ENCODE results near the gene SELENOM.

SELENOM gene

GRCh38 chr22:31107178-31107893 lies at the start of gene SELENOM:
TSS of gene SELENOM (minus strand) at chr22:31107568. CDS start at chr22:31107505, 63 bp downstream.
- peak; percentile 84 to 87 for DNase-seq (ENCODE audit: low read depth in 2 of 2)

- no peak for DNase-seq (ENCODE audit: low read depth in 2 of 2)
These were observed 48.1 kb upstream of the SELENOM start for GRCh38 chr22:31155422-31155821.

- DNase-seq (ENCODE audit: low read depth in 2 of 2): no peak
These were observed 47.6 kb upstream of the SELENOM start for GRCh38 chr22:31154975-31155374.

GRCh38 chr22:31153357-31153756 lies 46.0 kb upstream of the SELENOM start:
- DNase-seq (ENCODE audit: low read depth in 2 of 2): no peak

GRCh38 chr22:31151872-31152271 lies 44.5 kb upstream of the SELENOM start:
- DNase-seq (ENCODE audit: low read depth in 2 of 2): no peak

GRCh38 chr22:31150615-31151014 lies 43.2 kb upstream of the SELENOM start:
- no peak for DNase-seq (ENCODE audit: low read depth in 2 of 2)

- no peak for DNase-seq (ENCODE audit: low read depth in 2 of 2)
These were observed 41.7 kb upstream of the SELENOM start for GRCh38 chr22:31148953-31149627.

- DNase-seq (ENCODE audit: low read depth in 2 of 2): no peak
These were observed 41.1 kb upstream of the SELENOM start for GRCh38 chr22:31148488-31148887.

- DNase-seq (ENCODE audit: low read depth in 2 of 2): no peak
These were observed 36.9 kb upstream of the SELENOM start for GRCh38 chr22:31144223-31144622.

- DNase-seq (ENCODE audit: low read depth in 2 of 2): no peak
These were observed 36.2 kb upstream of the SELENOM start for GRCh38 chr22:31143537-31143936.

GRCh38 chr22:31143038-31143437 lies 35.7 kb upstream of the SELENOM start:
- no peak for DNase-seq (ENCODE audit: low read depth in 2 of 2)

GRCh38 chr22:31142285-31142684 lies 34.9 kb upstream of the SELENOM start:
- DNase-seq (ENCODE audit: low read depth in 2 of 2): no peak

GRCh38 chr22:31141551-31141950 lies 34.2 kb upstream of the SELENOM start:
- no peak for DNase-seq (ENCODE audit: low read depth in 2 of 2)

GRCh38 chr22:31140746-31141145 lies 33.4 kb upstream of the SELENOM start:
- no peak for DNase-seq (ENCODE audit: low read depth in 2 of 2)

GRCh38 chr22:31139866-31140716 lies 32.7 kb upstream of the SELENOM start, which contains the start of gene PLA2G3:
TSS of gene PLA2G3 (minus strand) at chr22:31140508. CDS start at chr22:31140354, 154 bp downstream.
- no peak for DNase-seq (ENCODE audit: low read depth in 2 of 2)

- no peak for DNase-seq (ENCODE audit: low read depth in 2 of 2)
These were observed 31.7 kb upstream of the SELENOM start for GRCh38 chr22:31139066-31139465.

GRCh38 chr22:31138126-31138525 lies 30.8 kb upstream of the SELENOM start:
- no peak for DNase-seq (ENCODE audit: low read depth in 2 of 2)

GRCh38 chr22:31137721-31138120 lies 30.4 kb upstream of the SELENOM start:
- DNase-seq (ENCODE audit: low read depth in 2 of 2): no peak

- DNase-seq (ENCODE audit: low read depth in 2 of 2): no peak
These were observed 29.3 kb upstream of the SELENOM start for GRCh38 chr22:31136711-31137110.

- DNase-seq (ENCODE audit: low read depth in 2 of 2): no peak
These were observed 28.8 kb upstream of the SELENOM start for GRCh38 chr22:31136155-31136554.

GRCh38 chr22:31135706-31136105 lies 28.3 kb upstream of the SELENOM start:
- no peak for DNase-seq (ENCODE audit: low read depth in 2 of 2)

GRCh38 chr22:31134688-31135087 lies 27.3 kb upstream of the SELENOM start:
- DNase-seq (ENCODE audit: low read depth in 2 of 2): no peak

All from stimulated activated CD8-positive, alpha-beta memory T cell treated with anti-CD3 and anti-CD28 coated beads, Interleukin-15, amount 100 ng/mL, for 48 hours (primary cell).